NOMO-1 treated with DMSO at 0.1 percent for 48 hours (cell line): ENCODE measurements around the gene CFAP99.
"Not testable (repeated sequence)": the region's sequence is repeated elsewhere in the genome, so short reads cannot be mapped to it uniquely, and the experiment has no call there.

Experiments used
- DNase-seq: peaks from one replicate; lab custom pipeline; 2025; ENCODE audit not compliant: unreplicated experiment; lab: John Stamatoyannopoulos, UW

Gene CFAP99

DNA sequence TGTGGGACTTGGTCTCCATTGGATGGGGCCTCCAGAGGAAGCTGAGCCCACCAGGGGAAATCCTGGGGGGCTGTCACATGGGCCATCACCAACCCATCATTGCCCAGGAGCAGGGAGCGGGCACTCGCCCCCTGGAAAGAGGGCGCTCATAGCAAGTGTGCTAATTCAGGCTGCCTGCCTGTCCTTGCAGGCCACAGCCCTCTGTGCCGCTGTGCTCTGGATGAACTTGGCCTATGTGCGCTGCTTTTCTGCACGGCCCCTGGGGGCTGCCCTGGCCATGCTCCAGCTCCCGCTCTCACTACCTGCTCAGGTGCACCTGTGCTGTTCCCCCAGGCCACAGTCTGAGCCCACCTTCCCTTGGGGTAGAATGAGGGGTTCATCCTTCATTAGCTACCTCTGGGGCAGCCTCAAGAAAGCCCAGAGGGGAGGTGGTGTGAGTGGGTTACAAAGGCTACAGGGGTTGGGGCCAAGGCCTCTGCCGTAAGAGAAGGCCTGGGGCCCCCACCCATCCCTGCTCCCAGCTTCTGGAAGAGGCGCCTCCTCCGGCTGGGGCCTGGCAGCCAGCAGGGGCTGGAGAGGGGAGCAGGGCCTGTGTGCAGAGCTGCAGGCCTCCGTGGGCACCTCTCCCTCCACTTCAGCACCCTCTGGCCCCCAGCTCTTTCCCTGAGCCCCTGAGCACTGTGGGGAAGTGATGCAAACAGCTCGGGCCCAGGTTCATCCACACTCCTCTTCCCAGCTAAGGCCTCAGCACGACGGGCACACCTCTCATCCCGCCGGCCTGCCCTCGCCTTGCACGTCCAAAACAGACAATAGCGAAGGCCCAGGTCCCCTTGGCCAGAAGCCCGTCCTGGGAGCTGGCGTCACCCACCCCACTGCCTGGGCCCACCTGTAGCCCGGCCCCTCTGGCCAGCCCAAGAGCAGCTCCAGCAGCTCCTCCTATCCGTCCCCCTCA is 8.9 kb downstream of the CFAP99 start:
- DNase-seq = no peak

DNA sequence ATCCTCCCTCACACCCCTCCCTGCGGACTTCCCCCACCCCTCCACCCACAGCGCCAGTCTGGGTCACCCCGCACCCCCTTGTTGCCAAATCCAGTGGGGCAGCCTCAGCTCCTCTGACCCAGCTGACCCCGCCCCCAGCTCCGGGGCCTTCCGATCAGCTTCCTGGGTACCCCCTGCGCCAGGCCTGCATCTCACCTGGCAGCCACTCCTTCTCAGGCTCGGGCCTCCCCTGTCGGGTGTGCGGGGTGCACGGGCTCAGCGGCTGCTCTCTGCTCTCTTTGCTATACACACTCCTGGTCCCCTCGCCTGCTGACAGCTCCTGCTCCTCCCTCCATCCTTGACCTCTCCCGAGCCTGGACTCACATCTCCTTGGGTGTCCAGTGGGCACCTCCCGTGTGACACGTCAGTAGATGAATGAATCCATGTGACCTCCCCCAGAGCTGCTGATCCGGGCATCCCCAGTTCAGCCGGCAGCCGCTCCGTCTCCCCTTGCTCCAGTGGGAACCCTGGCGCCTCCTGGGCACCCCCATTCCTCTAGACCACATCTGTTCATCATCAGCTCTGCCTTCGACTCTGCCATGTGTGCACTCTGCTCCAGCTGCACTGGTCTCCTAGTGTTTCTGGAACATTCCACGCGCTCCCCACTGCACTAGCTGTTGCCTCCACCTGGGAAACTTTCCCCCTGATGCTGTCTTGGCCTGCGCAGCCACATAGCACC is 9.9 kb downstream of the CFAP99 start:
- no peak for DNase-seq

DNA sequence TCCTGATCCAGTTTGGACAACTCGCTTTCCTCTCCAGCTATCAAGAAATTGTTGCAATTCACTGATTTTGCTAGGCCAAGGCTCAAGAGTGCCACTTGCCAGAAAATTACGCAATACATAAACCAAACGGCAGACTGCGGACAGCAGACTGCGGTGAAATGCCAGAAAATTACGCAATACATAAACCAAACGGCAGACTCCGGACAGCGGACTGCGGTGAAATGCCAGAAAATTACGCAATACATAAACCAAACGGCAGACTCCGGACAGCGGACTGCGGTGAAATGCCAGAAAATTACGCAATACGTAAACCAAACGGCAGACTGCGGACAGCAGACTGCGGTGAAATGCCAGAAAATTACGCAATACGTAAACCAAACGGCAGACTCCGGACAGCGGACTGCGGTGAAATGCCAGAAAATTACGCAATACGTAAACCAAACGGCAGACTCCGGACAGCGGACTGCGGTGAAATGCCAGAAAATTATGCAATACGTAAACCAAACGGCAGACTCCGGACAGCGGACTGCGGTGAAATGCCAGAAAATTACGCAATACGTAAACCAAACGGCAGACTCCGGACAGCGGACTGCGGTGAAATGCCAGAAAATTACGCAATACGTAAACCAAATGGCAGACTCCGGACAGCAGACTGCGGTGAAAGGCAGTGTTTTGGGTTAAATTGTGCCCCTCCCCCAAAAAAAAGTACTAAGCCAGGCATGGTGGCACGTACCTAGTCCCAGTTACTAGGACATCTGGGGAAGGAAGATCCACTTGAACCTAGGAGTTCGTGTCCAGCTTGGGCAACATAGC is 11.4 kb downstream of the CFAP99 start:
- DNase-seq = not testable (repeated sequence)

DNA sequence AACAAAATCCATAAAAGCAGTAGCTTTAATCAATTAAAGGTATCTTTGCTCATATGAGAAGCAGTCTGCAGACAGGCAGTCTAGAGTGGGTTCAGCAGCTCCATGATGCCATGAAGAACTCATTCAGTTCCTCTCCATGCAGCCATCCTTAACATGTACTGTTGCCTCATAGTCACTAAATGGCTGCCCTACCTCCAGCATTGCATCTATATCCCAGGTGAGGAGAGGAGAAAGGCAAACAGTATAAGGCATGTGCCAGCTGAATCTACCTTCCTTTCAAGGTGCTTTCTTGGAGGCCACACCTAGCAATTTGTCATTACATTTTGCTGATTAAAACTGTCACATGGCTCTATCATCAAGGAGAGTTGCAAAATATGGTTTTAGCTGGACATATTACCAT is 13.2 kb downstream of the CFAP99 start:
- no peak for DNase-seq

DNA sequence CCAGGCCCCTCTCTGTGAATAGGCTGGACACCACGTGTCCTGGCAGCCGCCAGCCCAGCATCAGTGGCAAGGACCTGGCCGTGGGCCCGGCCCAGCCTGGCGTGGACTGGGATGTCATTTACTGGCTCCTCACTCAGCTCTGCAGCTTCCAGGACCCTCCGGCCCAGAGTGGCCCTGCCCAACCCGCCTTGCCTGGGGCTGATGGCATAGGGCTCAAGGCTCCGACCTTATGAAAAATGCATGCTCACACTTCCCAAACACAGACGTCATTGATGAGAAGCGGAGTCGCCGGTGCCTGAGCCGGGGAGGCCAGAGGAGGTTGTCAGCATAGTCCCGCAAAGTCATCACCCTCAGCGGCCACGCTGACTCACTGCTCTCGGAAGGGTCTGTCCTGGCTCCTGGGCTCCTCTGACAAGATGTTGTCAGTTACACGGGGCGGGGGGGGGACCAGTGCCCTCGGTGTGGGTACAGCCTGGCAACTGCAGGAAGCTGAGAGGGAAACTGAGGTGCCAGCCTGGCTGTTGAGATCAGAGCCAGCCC is 14.3 kb downstream of the CFAP99 start:
- no peak for DNase-seq

DNA sequence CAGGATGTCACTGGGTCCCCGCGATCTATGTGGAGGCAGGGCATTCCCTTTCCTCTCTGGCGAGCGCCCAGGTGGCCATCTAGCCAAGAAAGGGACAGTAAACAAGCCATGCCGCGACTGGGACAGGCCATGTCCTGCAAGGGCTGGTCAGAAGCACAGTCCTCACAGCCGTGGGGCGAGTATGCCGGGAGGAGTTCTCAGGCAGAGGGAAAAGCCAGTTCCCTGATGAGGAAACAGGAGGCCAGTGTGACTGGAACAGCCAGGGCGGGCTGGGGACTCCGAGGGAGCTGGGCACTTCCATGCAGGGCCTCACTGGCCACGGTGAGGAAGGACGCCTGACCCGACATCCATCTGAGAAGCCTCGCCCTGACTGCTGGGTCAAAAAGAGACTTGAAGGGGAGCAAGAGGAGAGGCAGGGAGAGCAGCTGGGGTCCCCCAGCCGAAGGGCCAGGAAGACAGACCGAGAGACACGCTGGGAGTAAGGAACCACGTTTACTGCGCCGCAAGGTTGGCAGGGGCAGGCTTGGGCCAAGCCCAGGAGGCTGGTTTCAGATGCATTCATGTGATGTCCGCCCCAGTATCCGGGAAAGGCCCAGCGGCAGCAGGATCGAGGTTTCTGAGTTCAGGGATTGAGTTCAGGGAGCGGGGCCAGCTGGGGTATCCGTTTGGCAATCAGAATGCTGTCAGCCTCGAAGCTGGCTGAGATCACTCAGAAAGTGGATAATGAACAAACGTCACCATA is 15.0 kb downstream of the CFAP99 start:
- no peak for DNase-seq

DNA sequence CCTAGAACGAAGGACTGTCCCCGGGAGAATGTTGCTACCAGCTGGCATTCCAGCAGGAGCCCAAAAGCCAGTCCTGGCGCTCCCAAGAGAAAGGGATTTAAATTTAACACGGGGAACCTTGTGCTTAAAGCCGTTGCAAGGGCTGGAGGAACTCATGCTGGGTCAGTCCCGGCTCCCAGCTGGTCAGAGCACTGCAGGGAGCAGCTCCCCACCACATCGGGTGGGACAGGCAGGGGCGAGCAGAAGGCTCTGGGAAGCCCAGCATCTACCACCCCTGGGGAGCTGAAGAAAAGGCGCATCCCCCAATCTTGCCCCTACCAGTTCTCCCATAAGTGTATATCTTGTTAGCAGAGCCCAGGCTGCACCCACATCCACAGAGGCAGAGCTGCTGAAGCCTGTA is 15.7 kb downstream of the CFAP99 start:
- DNase-seq = no peak

DNA sequence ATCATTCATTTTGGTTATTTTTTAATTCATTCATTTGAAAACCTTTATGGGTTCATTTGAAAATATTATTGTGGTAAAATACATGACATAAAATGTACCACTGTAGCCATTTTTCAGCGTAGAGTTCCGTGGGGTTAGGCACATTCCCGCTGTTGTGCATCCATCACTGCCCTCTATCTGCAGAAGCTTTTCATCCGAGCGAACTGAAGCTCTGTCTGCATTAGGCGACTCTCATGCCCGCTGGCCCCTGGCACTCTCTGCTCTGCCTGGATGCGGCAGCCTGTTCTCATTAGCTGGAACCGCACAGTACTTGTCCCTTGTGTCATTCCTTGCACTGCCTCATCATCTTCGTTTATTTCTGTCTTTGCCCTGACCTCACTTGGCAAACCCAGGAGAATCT is 17.5 kb downstream of the CFAP99 start:
- DNase-seq = no peak

DNA sequence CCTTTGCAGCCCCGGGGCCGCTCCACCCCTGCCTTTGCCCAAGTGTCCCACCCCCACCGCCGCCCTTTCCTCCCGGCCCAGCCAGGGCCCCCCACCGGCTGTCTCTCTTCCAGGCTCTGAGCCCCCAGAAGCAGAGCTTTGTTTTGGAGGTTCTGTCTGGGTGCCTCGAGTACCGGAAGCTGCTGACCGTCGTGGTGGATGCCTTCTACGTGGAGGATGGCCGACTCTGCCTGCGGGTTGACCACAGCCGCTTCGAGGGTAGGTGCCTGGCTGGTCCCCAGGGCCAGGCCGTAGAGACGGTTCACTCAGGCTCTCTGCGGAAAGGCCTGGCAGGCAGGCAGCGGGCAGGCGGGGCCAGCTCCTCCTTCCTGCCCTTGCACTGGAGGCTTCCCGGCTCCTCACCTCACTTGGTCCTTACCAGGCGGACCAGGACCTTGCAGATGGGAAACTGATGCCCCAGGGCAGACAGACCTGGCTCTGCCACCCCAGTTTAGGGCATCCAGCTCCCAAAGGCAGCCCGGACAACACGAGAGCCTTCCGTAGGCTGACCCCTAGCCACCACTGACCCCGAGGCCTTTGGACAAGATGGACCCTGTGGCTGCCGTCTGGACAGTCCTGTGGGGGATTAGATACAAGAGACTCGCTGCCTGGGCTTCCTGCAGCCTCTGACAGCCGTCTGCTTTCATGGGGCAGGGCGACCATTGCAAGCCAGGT is 18.2 kb downstream of the CFAP99 start:
- DNase-seq = no peak

DNA sequence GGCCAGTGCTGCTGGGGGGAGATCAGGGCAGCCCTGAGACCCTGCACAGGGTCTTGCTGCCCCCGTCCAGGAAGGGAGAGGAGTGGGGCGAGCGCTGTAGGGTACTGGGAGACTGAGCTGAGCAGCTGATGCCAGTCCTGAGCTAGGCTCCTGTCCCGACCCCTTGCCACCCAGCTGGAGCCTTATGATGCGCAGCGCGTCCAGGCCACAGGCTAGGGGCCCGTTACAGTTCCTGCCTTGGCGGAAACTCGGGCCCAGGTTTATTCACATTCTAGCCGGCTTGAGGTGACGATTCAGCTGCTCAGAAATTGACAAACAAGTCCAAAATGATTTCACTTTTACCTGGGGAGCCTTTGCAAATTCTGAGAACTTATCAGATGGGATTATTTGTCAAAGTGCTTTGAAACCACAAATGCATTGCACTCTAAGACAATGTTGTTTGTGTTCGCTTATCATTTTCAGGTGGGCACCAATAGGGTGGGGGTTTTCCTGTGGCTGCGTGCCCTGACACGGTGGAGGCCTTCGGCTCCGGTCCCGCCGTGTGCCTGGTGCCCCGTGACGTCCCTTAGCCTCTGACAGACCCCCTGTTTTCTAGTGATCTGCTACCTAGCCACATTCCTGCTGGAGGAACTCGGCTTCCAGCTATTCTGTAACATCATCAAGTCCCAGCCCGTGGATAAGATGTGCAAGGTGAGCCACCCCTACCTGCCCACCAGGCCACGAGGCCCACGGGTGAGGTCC is 18.9 kb downstream of the CFAP99 start:
- DNase-seq = no peak

DNA sequence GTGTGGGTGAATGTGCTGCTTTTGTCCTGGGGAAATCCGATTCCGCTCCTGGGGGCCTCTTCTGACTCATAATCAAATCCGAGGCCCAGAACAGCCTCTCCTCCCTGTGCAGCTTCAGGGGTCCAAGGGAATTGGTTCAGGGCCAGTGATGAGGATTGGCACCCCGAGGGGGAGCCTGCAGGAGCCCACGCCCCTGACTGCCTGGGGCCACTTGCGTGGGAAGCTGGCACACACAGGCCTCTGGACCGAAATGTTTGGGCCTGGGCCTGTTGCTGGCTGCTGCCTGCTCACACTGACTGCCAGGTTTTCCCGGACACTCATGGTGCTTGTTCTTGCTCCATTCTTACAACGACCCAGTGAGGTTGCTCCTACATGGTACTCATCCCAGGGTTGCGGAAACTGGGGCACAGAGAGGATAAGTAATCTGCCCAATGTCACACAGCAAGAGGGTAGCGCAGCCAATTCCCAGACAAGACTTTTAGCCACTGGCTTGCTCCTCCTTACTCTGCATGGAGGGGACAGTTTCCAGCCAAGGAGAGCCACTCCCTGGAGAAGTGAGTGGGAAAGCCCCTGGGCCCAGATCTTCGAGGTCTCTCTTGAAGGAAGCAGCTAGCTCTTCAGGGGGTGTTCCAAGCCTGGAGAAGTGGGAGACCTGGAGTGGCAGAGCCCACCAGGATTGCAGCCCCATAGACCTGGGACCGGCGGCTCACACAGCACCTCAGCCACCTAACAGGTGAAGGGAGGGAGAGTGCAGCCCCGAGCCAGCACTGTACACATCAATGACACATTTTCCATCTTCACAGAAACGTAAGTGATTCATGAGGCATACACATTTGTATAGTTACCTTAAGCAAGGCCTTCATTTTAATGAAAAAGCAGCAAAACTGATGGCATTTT is 20.3 kb downstream of the CFAP99 start:
- no peak for DNase-seq

DNA sequence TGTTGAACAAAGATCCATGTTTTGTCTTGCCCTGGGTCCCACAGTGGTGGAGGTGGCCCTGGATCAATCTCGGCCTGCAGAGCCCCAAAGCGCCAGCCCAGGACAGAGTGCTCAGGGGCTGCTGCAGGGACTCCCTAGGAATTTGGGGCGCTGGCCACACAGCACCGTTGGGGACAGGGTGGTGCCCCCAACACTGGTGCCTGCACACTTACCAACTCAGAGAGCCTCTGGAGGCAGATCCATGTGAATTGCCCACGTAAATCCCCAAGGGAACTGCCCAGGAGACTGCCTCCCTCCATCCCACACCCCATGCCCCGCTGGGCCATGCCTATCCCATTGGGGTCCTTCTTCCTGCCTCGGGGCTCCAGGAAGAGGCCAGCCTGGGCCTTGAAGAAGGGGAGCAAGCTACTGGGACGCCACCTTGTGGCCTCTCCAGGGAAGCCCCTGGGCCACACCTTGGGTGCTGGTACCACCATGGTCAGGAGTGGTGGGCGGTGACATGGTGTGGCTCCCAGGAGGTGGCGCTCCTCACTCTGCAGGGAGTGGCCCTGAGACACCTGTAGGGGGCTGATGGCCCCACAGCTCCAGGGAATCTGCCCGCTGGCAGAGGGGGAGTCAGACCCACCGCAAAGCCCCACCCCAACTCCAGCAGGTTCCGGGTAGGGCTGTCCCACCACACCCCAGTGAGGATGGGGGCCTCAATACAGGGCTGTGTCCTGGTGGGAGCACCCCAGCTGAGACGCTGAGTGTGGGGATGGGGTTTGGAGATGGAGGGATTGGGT is 22.8 kb downstream of the CFAP99 start:
- DNase-seq = peak; percentile 83

DNA sequence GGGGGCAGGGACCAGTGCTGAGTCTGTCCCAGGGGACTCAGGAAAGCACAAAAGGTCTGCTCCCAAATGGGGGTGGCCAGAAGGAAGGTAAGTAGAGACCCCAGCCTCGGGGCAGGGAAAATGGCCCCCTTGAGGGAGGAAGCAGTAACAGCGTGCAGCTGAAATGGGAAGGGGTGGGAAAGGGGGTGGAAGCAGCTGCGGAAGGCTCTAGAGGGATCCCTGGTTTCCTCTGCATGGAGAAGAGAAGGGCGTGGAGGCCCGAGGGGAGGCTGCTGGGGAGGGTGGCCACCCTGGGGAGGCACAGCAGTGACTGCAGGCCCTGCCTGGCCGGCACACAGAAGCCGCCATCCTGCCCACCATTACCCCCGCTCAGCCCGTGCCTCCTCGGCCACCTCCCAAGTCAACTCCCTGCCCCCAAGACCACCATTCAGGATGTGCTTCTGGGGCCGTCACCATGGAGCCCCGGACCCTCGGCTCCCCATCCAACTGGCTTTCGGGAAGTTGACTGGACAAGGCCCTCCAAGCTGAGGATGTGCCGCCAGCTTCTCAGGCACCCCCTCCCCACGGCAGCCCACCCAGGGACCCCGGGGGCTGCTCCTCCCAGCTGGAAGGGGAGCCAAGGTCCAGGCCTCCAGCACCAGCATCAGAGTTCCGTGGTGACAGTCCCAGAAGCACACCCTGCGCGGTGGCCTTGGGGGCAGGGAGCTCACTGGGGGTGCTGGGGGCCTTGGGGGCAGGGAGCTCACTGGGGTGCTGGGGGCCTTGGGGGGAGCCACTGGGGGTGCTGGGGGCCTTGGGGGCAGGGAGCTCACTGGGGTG is 23.6 kb downstream of the CFAP99 start:
- no peak for DNase-seq

DNA sequence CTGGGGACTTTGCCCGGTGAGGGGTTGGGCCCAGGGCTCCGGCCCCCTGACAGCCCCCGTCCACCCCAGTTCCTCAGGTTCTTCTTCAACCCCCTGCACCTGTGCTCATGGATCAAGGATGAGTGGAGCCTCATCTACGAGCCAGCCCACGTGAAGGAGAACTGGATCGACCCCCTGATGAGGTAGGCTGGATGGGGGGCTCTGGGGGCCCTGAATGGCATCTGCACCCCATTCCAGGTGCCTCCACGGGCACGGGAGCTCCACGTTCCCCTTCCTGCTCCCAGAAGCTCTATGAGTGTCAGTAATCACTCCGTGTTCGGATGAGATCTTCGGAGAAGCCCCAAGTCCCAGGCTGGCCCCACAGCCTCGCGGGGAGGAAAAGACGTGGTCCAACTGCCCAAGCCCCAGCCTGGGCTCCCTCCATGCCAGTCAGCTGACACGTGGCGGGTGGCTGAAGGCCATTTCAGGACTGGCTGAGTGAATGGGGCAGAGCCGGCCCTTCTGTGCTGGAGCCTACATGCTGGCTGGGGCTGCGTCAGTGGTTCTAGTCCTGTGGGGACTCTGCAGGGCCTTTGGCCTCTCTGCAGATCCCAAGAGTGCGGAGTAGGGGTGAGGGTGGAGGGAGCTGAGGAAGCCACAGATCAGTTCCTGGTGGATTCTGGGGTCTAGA is 24.4 kb downstream of the CFAP99 start:
- no peak for DNase-seq

DNA sequence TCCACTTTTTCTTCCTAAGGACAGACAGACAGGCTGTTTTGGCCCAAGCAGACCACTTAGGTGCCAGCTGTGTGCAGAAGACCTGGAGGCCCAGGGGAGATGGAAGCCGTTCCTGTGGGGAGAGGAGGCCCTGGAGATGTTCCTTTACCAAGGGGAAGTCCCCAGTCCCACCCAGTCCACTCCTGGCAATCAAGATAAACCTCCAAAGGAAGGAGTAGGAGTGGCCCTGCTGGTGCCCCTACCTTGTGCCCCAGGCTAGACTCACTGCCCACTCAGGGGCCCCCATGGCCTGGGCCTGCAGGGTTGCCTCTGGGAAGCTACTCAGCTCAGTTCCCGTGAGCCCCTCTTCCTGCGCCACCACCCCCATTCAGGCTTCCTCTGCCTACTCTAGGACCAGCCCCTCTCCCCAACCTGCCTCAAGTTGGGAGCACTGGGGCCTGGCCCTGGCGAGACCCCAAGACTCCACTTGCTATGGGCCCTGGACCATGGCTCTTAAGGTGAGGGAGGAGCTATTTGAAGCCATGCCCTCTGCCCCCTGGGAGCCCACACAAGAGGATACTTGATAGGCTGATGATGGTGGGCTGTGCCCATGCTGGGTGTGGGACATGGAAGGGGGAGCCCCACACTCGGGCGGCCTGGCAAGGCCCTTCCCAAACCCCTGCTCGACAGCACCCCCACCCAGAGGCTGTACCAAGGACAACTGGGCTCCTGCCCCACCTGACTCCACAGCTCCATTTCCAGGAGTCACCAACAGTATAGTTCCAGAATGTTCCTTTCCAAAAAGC is 25.4 kb downstream of the CFAP99 start:
- no peak for DNase-seq
